OCI-LY7 (cell line): ENCODE measurements around the gene NPIPB6.
"Not testable (repeated sequence)": the region's sequence is repeated elsewhere in the genome, so short reads cannot be mapped to it uniquely, and the experiment has no call there.

ENCODE experiments used
- CTCF ChIP-seq: fragments of 200-600 bp; sonication (generic); conservative IDR thresholded peaks from 2 replicates; pipeline ENCODE4 v1.5.1; 2014; ENCODE audit warnings: mild to moderate bottlenecking, antibody characterized with exemption, low read length, moderate library complexity, mixed read lengths
- EZH2phosphoT487 ChIP-seq: fragments of 200-600 bp; sonication (generic); IDR thresholded peaks from 2 replicates; pipeline ENCODE4 v1.6.1; 2018; ENCODE audit warnings: low read depth, borderline replicate concordance, mild to moderate bottlenecking, mixed run types, antibody characterized with exemption, low read length, moderate library complexity, mixed read lengths

GRCh38 chr16:28377108-28377625 lies 13.9 kb upstream of the NPIPB6 start:
- TF ChIP-seq CTCF, EZH2phosphoT487: not testable (repeated sequence)
